H1 (cell line): ENCODE data around the gene OR2V1.
"Not testable (repeated sequence)": the region's sequence is repeated elsewhere in the genome, so short reads cannot be mapped to it uniquely, and the experiment has no call there.

ENCODE experiments used
- CHD1 ChIP-seq: IDR thresholded peaks from 2 replicates; pipeline ENCODE4 v1.6.1; 2012; ENCODE audit warnings: low read depth, low read length, improper control_type of control experiment
- CTCF ChIP-seq, 3 experiments: IDR thresholded peaks; 1 replicate in 2 of 3; 2 replicates in 1 of 3; pipeline versions ENCODE4 v1.5.1 to v1.6.1; 2011; ENCODE audit warnings: low read length in 3 of 3, mild to moderate bottlenecking in 3 of 3, inconsistent platforms in 2 of 3, low read depth in 1 of 3, moderate library complexity in 1 of 3; ENCODE audit not compliant: insufficient read depth in 1 of 3; ENCODE audit errors: control extremely low read depth in 1 of 3
- EZH2 ChIP-seq: fragments of 200-600 bp; sonication (generic); IDR thresholded peaks from 2 replicates; pipeline ENCODE4 v1.7.1; 2012; ENCODE audit warnings: low read depth, mild to moderate bottlenecking, moderate library complexity, low read length, inconsistent platforms; ENCODE audit not compliant: severe bottlenecking
- KDM1A ChIP-seq: fragments of 200-600, 300-600 bp; sonication (generic); IDR thresholded peaks from 2 replicates; pipeline ENCODE4 v1.7.1; 2016; ENCODE audit warnings: mild to moderate bottlenecking, low read length, borderline replicate concordance

GRCh38 chr5:181097759-181098491 is 33.0 kb downstream of the OR2V1 start:
- not testable (repeated sequence) for TF ChIP-seq CTCF (IDR thresholded peaks at IDR 0.05; ENCODE audit: control extremely low read depth in 1 of 3, insufficient read depth in 1 of 3, low read depth in 1 of 3, low read length in 3 of 3); CHD1; KDM1A; EZH2
